Measurements from ENCODE around the gene TGIF1. TPM values are rescaled to one million over a fixed set of nuclear protein-coding genes. Genes with fewer than 3 reads are reported as not detected.

Gene TGIF1
- total RNA-seq, 1 experiment from 2014 or later, result 242 TPM

DNA sequence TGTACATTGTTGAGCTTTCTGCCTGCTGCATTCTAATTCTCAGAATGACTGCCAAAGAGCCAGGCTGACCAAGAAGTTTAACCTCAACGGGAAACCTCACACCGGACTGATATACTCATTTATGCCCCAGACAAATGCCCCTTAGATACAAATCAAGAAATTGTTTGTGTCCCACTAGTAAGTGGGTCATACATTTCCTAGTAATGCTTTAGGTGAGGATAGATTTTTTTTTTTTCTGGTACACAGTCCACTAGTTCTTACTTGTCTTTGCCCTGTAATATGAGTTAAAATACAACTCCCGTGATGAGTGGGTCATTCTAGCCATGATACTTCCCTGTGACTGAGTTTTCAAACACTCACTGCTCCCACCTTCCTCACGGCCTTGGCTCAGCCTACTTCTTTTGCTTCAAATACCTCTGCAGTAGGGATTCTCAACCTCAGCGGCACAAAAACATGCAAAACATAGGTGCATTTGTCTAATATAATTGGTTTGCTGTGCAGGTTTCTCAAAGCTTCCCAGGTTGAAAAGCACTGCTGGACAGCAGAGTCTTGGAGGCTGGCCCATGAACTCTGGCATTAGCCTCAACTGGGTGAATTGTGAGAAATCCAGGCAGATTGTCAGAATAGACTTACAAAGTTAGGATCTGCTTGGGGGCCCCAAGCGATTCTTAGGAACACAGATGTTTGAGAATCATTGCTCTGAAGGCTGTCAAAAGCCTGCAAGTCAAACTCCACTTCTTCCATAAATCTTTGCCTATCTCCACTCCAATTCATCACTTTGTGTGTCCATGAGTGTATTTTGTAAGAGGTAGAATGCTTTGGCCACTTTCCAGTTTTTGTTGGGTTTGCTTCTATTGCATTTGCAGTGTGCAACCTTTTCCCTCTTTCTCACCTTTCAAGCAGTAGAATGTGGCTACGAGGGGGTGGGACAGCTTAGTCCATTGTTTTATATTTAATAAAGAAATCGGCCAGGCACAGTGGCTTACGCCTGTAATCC lies 35.5 kb downstream of the TGIF1 start (continued):
- TF ChIP-seq REST (IDR thresholded peaks at IDR 0.05; ENCODE audit: low read depth), result no peak
- TF ChIP-seq EZH2phosphoT487 (IDR thresholded peaks at IDR 0.05; ENCODE audit: borderline replicate concordance), result no peak
- no peak for TF ChIP-seq SRF (IDR thresholded peaks at IDR 0.05; ENCODE audit: low read depth)
- TF ChIP-seq FOSL1 (IDR thresholded peaks at IDR 0.05; ENCODE audit: low read depth), result no peak
- TF ChIP-seq ZFX (IDR thresholded peaks at IDR 0.05), result no peak
- no peak for TF ChIP-seq POLR2AphosphoS5 (IDR thresholded peaks at IDR 0.05; ENCODE audit: low read depth, low read length)
- no peak for TF ChIP-seq EGR1 (IDR thresholded peaks at IDR 0.05; ENCODE audit: low read depth)
- TF ChIP-seq, protein P1, sequence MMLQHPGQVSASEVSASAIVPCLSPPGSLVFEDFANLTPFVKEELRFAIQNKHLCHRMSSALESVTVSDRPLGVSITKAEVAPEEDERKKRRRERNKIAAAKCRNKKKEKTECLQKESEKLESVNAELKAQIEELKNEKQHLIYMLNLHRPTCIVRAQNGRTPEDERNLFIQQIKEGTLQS (IDR thresholded peaks at IDR 0.05), result no peak

- no peak for DNase-seq (ENCODE audit: low read depth, low spot score)
- Histone ChIP-seq H3K9me2 (ENCODE audit: insufficient read depth) (no peaks in the 10 kb centered on the region), H2AFZ (ENCODE audit: low read depth, low read length, poor library complexity, severe bottlenecking) (no peak overlapping the region), H3K36me3 (ENCODE audit: control insufficient read depth in 1 of 2, insufficient read depth in 2 of 2, low read length in 2 of 2) (no peaks in the 10 kb centered on the region), H3K79me2 (ENCODE audit: insufficient read depth, low read length) (no peaks in the 10 kb centered on the region), H3K4me3 (replicated peaks in 1 of 2; ENCODE audit: low read depth in 1 of 2, low read length in 2 of 2) (no peak overlapping the region), H3K9me3 (ENCODE audit: control insufficient read depth in 1 of 2, insufficient read depth in 1 of 2, low read depth in 1 of 2, low read length in 2 of 2) (no peaks in the 10 kb centered on the region), H3K4me2 (ENCODE audit: low read length) (no peak overlapping the region), H3K9ac (ENCODE audit: low read length) (no peak overlapping the region), H3K27me3 (ENCODE audit: insufficient read depth, low read length) (no peaks in the 10 kb centered on the region), H4K20me1 (ENCODE audit: insufficient read depth) (no peaks in the 10 kb centered on the region), H3K27ac (ENCODE audit: low read depth, low read length) (no peak overlapping the region), H3K4me1 (ENCODE audit: control insufficient read depth in 1 of 2, insufficient read depth in 2 of 2, low read length in 2 of 2) (peaks cover 0 to 20% of the 10 kb centered on the region in 2 experiments; a peak in 2 of 4 replicates)
- no TSS peak for BruUV-seq (replicated peaks)
- intact Hi-C loops (cut with micrococcal nuclease), result no loop called here
- ChIA-PET RAD21 (ENCODE audit: low non-redundant PET in 1 of 2, low total read pairs in 2 of 2, uncharacterized antibody in 2 of 2, unreplicated experiment in 2 of 2) (no interaction called here), CTCF (no interaction called here), POLR2A (no interaction called here)
- no peak for ATAC-seq
- TF ChIP-seq ELF1 (IDR thresholded peaks at IDR 0.05; ENCODE audit: borderline replicate concordance, low read depth), result no peak
- no peak for TF ChIP-seq TCF7L2 (IDR thresholded peaks at IDR 0.05; ENCODE audit: borderline replicate concordance, extremely low read depth, insufficient read depth, insufficient read length)
- TF ChIP-seq EZH2 (IDR thresholded peaks at IDR 0.05), result no peak
- TF ChIP-seq, protein P1 (IDR thresholded peaks at IDR 0.05), result no peak
- TF ChIP-seq REST (IDR thresholded peaks at IDR 0.05; ENCODE audit: low read depth), result no peak
- no peak for TF ChIP-seq FOSL1 (IDR thresholded peaks at IDR 0.05; ENCODE audit: low read depth)
- TF ChIP-seq SP1 (IDR thresholded peaks at IDR 0.05; ENCODE audit: low read depth), result no peak
- no peak for TF ChIP-seq POLR2AphosphoS5 (IDR thresholded peaks at IDR 0.05; ENCODE audit: low read depth, low read length)
- TF ChIP-seq RAD21 (IDR thresholded peaks at IDR 0.05; ENCODE audit: low read depth), result no peak
Observed at GRCh38 chr18:3486512-3486911, 36.5 kb downstream of the TGIF1 start.

Measured in HCT116 (cell line).